Glutamatergic neuron (in vitro differentiated cells): Measurements from ENCODE around the gene CHDH. TPM values are rescaled to one million over a fixed set of nuclear protein-coding genes. Genes with fewer than 3 reads are reported as not detected.
A peak's percentile ranks its signal among the peaks of the same experiment; 100 is the strongest.

Experiments
- DNase-seq: peaks from one replicate; pipeline ENCODE4 v3.0.0; 2022
- H3K27ac Mint-ChIP-seq: one replicate; pipeline ENCODE4 v1.8.0; 2020; ENCODE audit warnings: mild to moderate bottlenecking, mixed read lengths, inconsistent platforms; ENCODE audit not compliant: unreplicated experiment
- H3K27me3 Mint-ChIP-seq: one replicate; pipeline ENCODE4 v1.8.0; 2020; ENCODE audit warnings: mild to moderate bottlenecking, moderate library complexity, mixed read lengths, inconsistent platforms; ENCODE audit not compliant: unreplicated experiment
- H3K36me3 Mint-ChIP-seq: one replicate; pipeline ENCODE4 v1.8.0; 2020; ENCODE audit warnings: mild to moderate bottlenecking, mixed read lengths, inconsistent platforms; ENCODE audit not compliant: unreplicated experiment
- H3K4me1 Mint-ChIP-seq: one replicate; pipeline ENCODE4 v1.8.0; 2020; ENCODE audit warnings: mild to moderate bottlenecking, low read depth, mixed read lengths, inconsistent platforms; ENCODE audit not compliant: unreplicated experiment
- H3K4me3 Mint-ChIP-seq: one replicate; pipeline ENCODE4 v1.8.0; 2020; ENCODE audit warnings: mild to moderate bottlenecking, mixed read lengths, inconsistent platforms; ENCODE audit not compliant: unreplicated experiment
- H3K9me3 Mint-ChIP-seq: one replicate; pipeline ENCODE4 v1.8.0; 2020; ENCODE audit warnings: mild to moderate bottlenecking, moderate library complexity, mixed read lengths, inconsistent platforms; ENCODE audit not compliant: unreplicated experiment
- total RNA-seq: library from RNA; stranded (reverse); fragmentation: NEBNext Ultra II Directional; extraction: Animal tissue kit (Norgen Biotek cat#: 25700); gene quantifications from one replicate; pipeline ENCODE4 v1.2.1, GENCODE V29; 2021; ENCODE audit not compliant: unreplicated experiment
- TF ChIP-seq, protein P1 (sequence below): fragments of 200-600 bp; sonication (generic); IDR thresholded peaks from one replicate; pipeline ENCODE4 v1.5.0; 2021; ENCODE audit not compliant: partially characterized antibody, unreplicated experiment

Gene CHDH
- total RNA-seq, 1 donor from 2014 or later = 0.61 TPM

DNA sequence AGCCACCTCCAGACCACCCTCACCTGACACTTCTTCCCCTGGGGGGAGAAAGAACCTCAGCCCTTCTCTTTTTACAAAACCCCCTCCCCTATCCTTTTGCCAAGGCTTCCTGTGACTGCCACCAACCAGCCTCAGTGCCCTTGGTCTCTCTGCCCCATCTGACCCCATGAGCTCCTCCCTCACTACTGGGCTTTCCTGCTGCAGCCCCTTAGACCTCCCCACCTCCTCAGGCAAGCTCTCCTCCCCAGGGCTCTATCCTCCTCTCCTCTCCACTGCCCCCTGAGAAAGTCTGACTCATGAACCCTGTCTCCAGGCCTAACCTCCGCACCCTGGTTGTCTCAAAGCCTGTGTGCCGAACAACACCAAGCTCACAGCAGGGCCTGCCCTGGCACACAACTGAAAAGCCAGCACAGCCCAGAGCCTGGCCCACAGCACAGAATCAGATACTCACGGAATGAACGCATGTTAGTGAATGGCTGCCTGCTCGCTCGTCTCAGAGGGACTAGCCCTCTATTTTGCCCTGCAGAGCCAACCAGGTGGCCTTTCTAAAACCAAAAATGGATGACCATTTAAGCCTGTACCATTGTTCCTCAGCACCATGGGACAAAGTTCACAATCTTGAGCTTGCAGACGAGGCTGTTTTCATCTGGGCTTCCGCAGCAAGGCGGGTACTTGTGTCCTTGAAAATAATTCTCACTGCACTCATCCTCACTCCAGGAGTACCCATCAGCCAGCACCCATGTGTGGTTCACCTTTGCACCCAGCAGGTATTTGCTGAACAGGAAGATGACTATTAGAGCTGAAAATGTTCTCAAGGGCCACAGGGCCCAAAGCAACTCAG is 1.7 kb downstream of the CHDH start:
- H3K4me1 Mint-ChIP-seq = peaks cover 22% of the 10 kb centered on the region
- H3K9me3 Mint-ChIP-seq = peaks cover 8% of the 10 kb centered on the region
- TF ChIP-seq, protein P1, sequence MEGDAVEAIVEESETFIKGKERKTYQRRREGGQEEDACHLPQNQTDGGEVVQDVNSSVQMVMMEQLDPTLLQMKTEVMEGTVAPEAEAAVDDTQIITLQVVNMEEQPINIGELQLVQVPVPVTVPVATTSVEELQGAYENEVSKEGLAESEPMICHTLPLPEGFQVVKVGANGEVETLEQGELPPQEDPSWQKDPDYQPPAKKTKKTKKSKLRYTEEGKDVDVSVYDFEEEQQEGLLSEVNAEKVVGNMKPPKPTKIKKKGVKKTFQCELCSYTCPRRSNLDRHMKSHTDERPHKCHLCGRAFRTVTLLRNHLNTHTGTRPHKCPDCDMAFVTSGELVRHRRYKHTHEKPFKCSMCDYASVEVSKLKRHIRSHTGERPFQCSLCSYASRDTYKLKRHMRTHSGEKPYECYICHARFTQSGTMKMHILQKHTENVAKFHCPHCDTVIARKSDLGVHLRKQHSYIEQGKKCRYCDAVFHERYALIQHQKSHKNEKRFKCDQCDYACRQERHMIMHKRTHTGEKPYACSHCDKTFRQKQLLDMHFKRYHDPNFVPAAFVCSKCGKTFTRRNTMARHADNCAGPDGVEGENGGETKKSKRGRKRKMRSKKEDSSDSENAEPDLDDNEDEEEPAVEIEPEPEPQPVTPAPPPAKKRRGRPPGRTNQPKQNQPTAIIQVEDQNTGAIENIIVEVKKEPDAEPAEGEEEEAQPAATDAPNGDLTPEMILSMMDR = no peak
- DNase-seq = no peak
- no peaks in the 10 kb centered on the region for H3K36me3 Mint-ChIP-seq
- H3K4me3 Mint-ChIP-seq = peak overlapping the region; percentile 50
- H3K27me3 Mint-ChIP-seq = peaks cover 19% of the 10 kb centered on the region
- H3K27ac Mint-ChIP-seq = no peak overlapping the region

DNA sequence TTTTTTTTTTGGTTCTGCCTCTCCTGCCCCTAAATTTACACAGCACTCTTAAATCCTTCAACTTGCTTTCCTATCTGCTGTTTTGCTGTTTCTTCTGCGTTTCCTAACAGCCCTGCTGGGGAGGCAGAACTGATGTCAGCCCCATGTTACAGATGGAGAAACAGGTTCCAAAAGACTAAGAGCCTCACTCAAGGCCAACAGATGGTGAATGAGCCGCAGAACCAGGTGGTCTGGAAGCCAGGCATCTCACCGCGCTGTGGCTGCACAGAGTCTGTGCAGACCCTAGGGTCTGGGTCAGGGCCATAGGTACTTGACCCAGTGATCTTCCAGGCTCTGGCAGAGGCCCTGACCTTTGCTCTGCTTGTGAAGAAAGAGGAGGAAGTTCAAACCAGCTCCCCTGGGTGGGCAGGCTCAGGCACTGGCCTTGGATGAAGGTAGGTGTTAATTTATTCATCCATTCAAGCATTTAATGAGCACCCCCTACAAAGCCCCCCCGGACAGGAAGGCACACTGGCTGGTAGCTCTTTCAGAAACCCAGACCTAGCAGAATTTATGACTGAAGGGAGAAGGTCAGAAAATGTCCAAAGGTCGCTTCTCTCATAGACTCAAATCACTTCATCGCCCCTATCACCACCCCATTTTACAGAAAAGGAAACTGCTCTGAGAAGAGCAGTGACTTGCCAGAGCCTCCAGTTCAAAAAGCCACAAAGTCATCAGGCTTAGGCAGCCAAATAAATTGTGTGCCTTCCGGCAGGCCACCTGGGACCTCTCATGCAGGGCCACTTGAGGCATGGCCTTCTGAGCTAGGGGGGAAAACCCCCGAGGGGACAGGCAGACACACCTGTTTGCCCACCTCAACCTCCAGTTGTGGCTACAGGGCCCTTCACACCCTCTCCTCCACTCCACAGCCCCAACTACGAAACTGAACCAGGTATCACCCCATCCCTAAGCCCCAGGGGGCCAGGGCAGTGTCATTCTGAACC is 2.7 kb downstream of the CHDH start:
- Mint-ChIP-seq H3K27ac (peak overlapping the region; percentile 82), H3K4me3 (peak overlapping the region; percentile 38), H3K27me3 (peaks cover 19% of the 10 kb centered on the region), H3K4me1 (peaks cover 22% of the 10 kb centered on the region), H3K36me3 (no peaks in the 10 kb centered on the region), H3K9me3 (peaks cover 8% of the 10 kb centered on the region)
- TF ChIP-seq, protein P1 = no peak
- no peak for DNase-seq

DNA sequence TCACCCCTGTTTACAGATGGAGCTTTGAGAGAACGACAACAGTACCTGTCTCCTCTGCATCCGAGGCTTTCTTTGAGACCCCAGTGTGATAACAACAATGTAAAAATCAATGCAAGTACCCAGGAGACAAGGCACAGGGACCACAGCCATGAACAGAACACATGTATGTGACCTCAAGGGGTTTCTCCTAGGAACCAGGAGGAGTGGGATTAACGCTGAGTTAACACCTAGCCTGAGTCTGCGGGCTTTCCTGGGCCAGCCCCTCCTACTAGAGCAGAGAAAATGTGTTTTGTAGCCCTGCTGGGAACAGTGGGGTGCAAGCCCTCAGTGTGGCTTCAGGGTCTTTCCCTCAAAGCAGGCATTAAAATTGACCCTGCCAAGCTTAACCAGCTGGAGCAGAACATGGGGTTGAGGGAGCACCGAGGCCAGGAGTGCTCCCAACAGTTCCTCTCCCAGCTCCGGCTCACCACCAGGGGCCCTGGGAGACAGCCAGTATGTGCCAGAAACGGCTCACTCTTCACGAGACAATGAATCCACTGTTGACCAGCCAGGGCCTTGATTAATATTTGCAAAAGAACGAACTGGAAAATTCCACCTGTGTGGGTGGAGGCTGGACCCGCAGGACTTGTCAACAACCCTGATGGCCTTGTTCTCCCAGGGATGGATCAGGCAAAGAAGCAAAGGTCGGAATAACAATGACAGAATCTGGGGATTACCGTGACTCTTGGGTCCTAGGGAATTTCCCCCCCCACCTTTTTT is 3.6 kb downstream of the CHDH start:
- Mint-ChIP-seq H3K27me3 (peaks cover 19% of the 10 kb centered on the region), H3K4me1 (peaks cover 22% of the 10 kb centered on the region), H3K27ac (peak overlapping the region; percentile 82), H3K9me3 (peaks cover 8% of the 10 kb centered on the region), H3K36me3 (no peaks in the 10 kb centered on the region), H3K4me3 (peak overlapping the region; percentile 16)
- no peak for DNase-seq
- TF ChIP-seq, protein P1 = no peak

DNA sequence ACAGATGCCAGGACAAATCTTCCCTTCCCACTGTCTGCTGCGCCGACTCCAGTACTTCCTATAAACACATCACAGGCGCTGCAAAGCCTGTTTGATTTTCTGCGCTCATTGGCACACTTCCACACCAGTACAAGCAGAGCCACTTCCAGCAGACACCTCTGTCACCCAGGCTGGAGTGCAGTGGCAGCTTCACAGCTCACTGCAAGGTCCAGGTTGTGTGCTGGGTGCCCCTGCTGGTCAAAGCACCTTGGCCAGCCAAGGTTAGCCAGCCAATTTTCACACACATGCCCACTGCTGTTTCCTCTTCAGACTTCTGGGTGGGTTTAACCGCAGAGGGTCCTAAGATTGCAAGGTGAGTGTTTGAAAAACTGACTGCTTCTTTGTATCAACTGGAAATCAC is 4.9 kb downstream of the CHDH start:
- TF ChIP-seq, protein P1 = no peak

More for the DNA sequence above, 4.9 kb downstream of the CHDH start:
- no peak overlapping the region for H3K27ac Mint-ChIP-seq
- H3K4me3 Mint-ChIP-seq = no peak overlapping the region
- H3K4me1 Mint-ChIP-seq = peaks cover 22% of the 10 kb centered on the region
- peaks cover 4% of the 10 kb centered on the region for H3K9me3 Mint-ChIP-seq
- DNase-seq = no peak
- peaks cover 13% of the 10 kb centered on the region for H3K27me3 Mint-ChIP-seq
- H3K36me3 Mint-ChIP-seq = no peaks in the 10 kb centered on the region
